Neuronal stem cell (in vitro differentiated cells): Measurements from ENCODE around the gene SLIT3.

Source experiments
- DNase-seq: peaks from one replicate; pipeline ENCODE4 v3.0.0-alpha.2; 2013; ENCODE audit warnings: low spot score
- H2AFZ ChIP-seq: one replicate; pipeline ENCODE4 v1.6.1; 2013; ENCODE audit warnings: mild to moderate bottlenecking, low read length, inconsistent platforms
- H2AK5ac ChIP-seq: 2 replicates; pipeline ENCODE4 v1.6.1; 2013; ENCODE audit warnings: low read depth, mild to moderate bottlenecking, inconsistent platforms, low read length, moderate library complexity, mixed read lengths
- H2BK120ac ChIP-seq: 2 replicates; pipeline ENCODE4 v1.6.1; 2013; ENCODE audit warnings: low read depth, mild to moderate bottlenecking, inconsistent platforms, low read length, moderate library complexity, mixed read lengths
- H2BK12ac ChIP-seq: one replicate; pipeline ENCODE4 v1.6.1; 2013; ENCODE audit warnings: low read length, inconsistent platforms
- H2BK15ac ChIP-seq: 2 replicates; pipeline ENCODE4 v1.6.1; 2013; ENCODE audit warnings: mild to moderate bottlenecking, low read length, inconsistent platforms, mixed read lengths
- H2BK5ac ChIP-seq: one replicate; pipeline ENCODE4 v1.6.1; 2013; ENCODE audit warnings: inconsistent platforms, mild to moderate bottlenecking, low read length, moderate library complexity
- H3K14ac ChIP-seq: one replicate; pipeline ENCODE4 v1.6.1; 2013; ENCODE audit warnings: low read length, inconsistent platforms
- H3K18ac ChIP-seq: 2 replicates; pipeline ENCODE4 v1.6.1; 2013; ENCODE audit warnings: low read length, inconsistent platforms
- H3K23ac ChIP-seq: 2 replicates; pipeline ENCODE4 v1.6.1; 2013; ENCODE audit warnings: low read depth, mild to moderate bottlenecking, mixed read lengths, low read length, inconsistent platforms; ENCODE audit not compliant: poor library complexity
- H3K27ac ChIP-seq: replicated peaks from 3 replicates; pipeline ENCODE4 v1.5.1; 2013; ENCODE audit warnings: low read length, inconsistent platforms
- H3K27me3 ChIP-seq, 3 experiments: 2 replicates each; pipeline ENCODE4 v1.6.1; 2013; ENCODE audit warnings: low read length in 3 of 3, mild to moderate bottlenecking in 2 of 3, inconsistent platforms in 1 of 3, low read depth in 1 of 3, mixed read lengths in 1 of 3, moderate library complexity in 1 of 3; ENCODE audit not compliant: control insufficient read depth in 3 of 3, insufficient read depth in 3 of 3
- H3K36me3 ChIP-seq, 2 donors: replicated peaks in 1 of 2; 2 replicates each; pipeline ENCODE4 v1.6.1; 2013; ENCODE audit warnings: low read length in 2 of 2; ENCODE audit not compliant: control insufficient read depth in 2 of 2, insufficient read depth in 2 of 2
- H3K4ac ChIP-seq: 2 replicates; pipeline ENCODE4 v1.6.1; 2013; ENCODE audit warnings: inconsistent platforms, mild to moderate bottlenecking, low read length, moderate library complexity
- H3K4me1 ChIP-seq, 2 donors: 1 replicate in 1 of 2; 2 replicates in 1 of 2; pipeline ENCODE4 v1.6.1; 2013; ENCODE audit warnings: low read length in 2 of 2, low read depth in 1 of 2; ENCODE audit not compliant: control insufficient read depth in 2 of 2, insufficient read depth in 1 of 2
- H3K4me2 ChIP-seq: one replicate; pipeline ENCODE4 v1.6.1; 2013; ENCODE audit warnings: mild to moderate bottlenecking, low read length, inconsistent platforms; ENCODE audit not compliant: insufficient read depth, poor library complexity, severe bottlenecking
- H3K4me3 ChIP-seq, 2 donors: 2 replicates each; pipeline ENCODE4 v1.5.1; 2013; ENCODE audit warnings: low read length in 2 of 2, mild to moderate bottlenecking in 2 of 2, inconsistent platforms in 1 of 2, moderate library complexity in 1 of 2
- H3K79me1 ChIP-seq: one replicate; pipeline ENCODE4 v1.6.1; 2013; ENCODE audit warnings: low read depth, mild to moderate bottlenecking, inconsistent platforms, low read length, moderate library complexity
- H3K9ac ChIP-seq: one replicate; pipeline ENCODE4 v1.6.1; 2013; ENCODE audit warnings: mild to moderate bottlenecking, low read depth, low read length, inconsistent platforms; ENCODE audit not compliant: poor library complexity
- H3K9me3 ChIP-seq, 2 donors: replicated peaks in 1 of 2; 2 replicates each; pipeline versions ENCODE3 to v1.6.1; 2013; ENCODE audit warnings: low read length in 2 of 2, mild to moderate bottlenecking in 2 of 2, inconsistent platforms in 1 of 2, low read depth in 1 of 2, mixed read lengths in 1 of 2, moderate library complexity in 1 of 2; ENCODE audit not compliant: control insufficient read depth in 2 of 2, insufficient read depth in 1 of 2
- H4K8ac ChIP-seq: one replicate; pipeline ENCODE4 v1.6.1; 2013; ENCODE audit warnings: low read depth, mild to moderate bottlenecking, inconsistent platforms, low read length, moderate library complexity
- H4K91ac ChIP-seq: one replicate; pipeline ENCODE4 v1.6.1; 2013; ENCODE audit warnings: low read length, low read depth, mild to moderate bottlenecking, inconsistent platforms; ENCODE audit not compliant: poor library complexity
- WGBS, 2 donors: extraction: QIAGEN DNeasy Blood & Tissue Kit; methylation state at CpG; one replicate each; pipeline ENCODE4 v1.1.7; 2013; ENCODE audit warnings: missing lambda C conversion rate in 2 of 2, mixed read lengths in 1 of 2; ENCODE audit not compliant: insufficient read length in 2 of 2, insufficient replicate concordance in 1 of 2; ENCODE audit errors: extremely low coverage in 2 of 2; 5-methylcytosine and 5-hydroxymethylcytosine counted together

The SLIT3 gene

GRCh38 chr5:169343766-169344165, 42.8 kb upstream of the SLIT3 start:
- Histone ChIP-seq H2AK5ac (no peak overlapping the region), H3K4me1 (no peaks in the 10 kb centered on the region), H3K18ac (no peak overlapping the region), H3K36me3 (no peaks in the 10 kb centered on the region), H2AFZ (no peak overlapping the region), H4K8ac (no peak overlapping the region), H3K9ac (no peak overlapping the region), H4K91ac (no peak overlapping the region), H3K23ac (no peak overlapping the region), H2BK5ac (no peak overlapping the region), H2BK15ac (no peak overlapping the region), H3K4me2 (no peak overlapping the region), H2BK12ac (no peak overlapping the region), H3K4me3 (no peak overlapping the region), H2BK120ac (no peak overlapping the region), H3K4ac (no peak overlapping the region), H3K27me3 (peaks cover 0 to 2% (median 0%) of the 10 kb centered on the region in 3 experiments), H3K14ac (no peak overlapping the region), H3K79me1 (no peaks in the 10 kb centered on the region), H3K9me3 (no peaks in the 10 kb centered on the region), H3K27ac (no peak overlapping the region)
- DNase-seq, result no peak

GRCh38 chr5:169341556-169341955, 40.6 kb upstream of the SLIT3 start:
- no peak overlapping the region for H4K91ac ChIP-seq
- peak overlapping the region; percentile 7 for H3K9ac ChIP-seq
- no peak overlapping the region for H2BK12ac ChIP-seq
- DNase-seq, result no peak
- no peak overlapping the region for H2BK15ac ChIP-seq
- H3K79me1 ChIP-seq, result no peaks in the 10 kb centered on the region
- H3K23ac ChIP-seq, result no peak overlapping the region
- H3K27ac ChIP-seq, result no peak overlapping the region
- peaks cover 0 to 2% (median 0%) of the 10 kb centered on the region in 3 experiments for H3K27me3 ChIP-seq
- H3K36me3 ChIP-seq, result no peaks in the 10 kb centered on the region
- no peak overlapping the region for H2AK5ac ChIP-seq
- no peak overlapping the region for H2BK120ac ChIP-seq
- H2BK5ac ChIP-seq, result no peak overlapping the region
- no peak overlapping the region for H2AFZ ChIP-seq
- no peak overlapping the region for H3K4ac ChIP-seq
- no peaks in the 10 kb centered on the region for H3K9me3 ChIP-seq
- H3K4me1 ChIP-seq, result no peaks in the 10 kb centered on the region
- no peak overlapping the region for H3K4me3 ChIP-seq
- no peak overlapping the region for H4K8ac ChIP-seq
- no peak overlapping the region for H3K4me2 ChIP-seq
- H3K18ac ChIP-seq, result no peak overlapping the region
- H3K14ac ChIP-seq, result no peak overlapping the region

GRCh38 chr5:169339869-169340268, 38.9 kb upstream of the SLIT3 start:
- no peak overlapping the region for H3K23ac ChIP-seq
- no peak overlapping the region for H3K4me2 ChIP-seq
- H3K9me3 ChIP-seq, result no peaks in the 10 kb centered on the region
- H3K4me1 ChIP-seq, result no peaks in the 10 kb centered on the region
- no peak overlapping the region for H3K9ac ChIP-seq
- H2BK15ac ChIP-seq, result no peak overlapping the region
- no peaks in the 10 kb centered on the region for H3K79me1 ChIP-seq
- no peak overlapping the region for H4K8ac ChIP-seq
- no peak overlapping the region for H4K91ac ChIP-seq
- H3K4ac ChIP-seq, result no peak overlapping the region
- no peak overlapping the region for H3K27ac ChIP-seq
- H3K18ac ChIP-seq, result no peak overlapping the region
- no peak overlapping the region for H3K4me3 ChIP-seq
- peaks cover 0 to 2% (median 0%) of the 10 kb centered on the region in 3 experiments for H3K27me3 ChIP-seq
- H2BK12ac ChIP-seq, result no peak overlapping the region
- DNase-seq, result no peak
- no peak overlapping the region for H2BK120ac ChIP-seq
- H2BK5ac ChIP-seq, result no peak overlapping the region
- no peak overlapping the region for H2AFZ ChIP-seq
- no CpG with 5 or more reads among the region's 2 CpGs for WGBS, 2 donors
- no peaks in the 10 kb centered on the region for H3K36me3 ChIP-seq
- H2AK5ac ChIP-seq, result no peak overlapping the region
- H3K14ac ChIP-seq, result no peak overlapping the region

DNA sequence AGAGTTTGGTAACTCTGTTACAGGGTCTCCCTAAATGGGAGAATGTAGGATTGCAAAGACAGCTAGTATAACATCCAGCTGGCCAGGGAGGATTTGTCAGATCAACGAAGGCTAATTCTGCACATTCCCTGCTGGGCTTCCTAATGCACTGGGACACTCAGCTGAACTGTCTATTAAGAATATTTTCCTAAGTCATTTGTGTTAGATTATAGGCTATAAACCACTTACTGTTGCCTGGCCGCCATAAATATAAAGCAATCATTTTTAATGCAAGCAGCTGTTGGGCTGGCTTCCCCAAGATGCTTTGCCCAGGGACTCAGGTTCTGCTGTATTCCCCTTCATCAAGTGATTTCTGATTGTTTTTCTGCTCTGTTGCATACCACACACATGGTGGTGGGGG, 35.3 kb upstream of the SLIT3 start:
- peaks cover 0 to 2% (median 0%) of the 10 kb centered on the region in 3 experiments for H3K27me3 ChIP-seq
- no peak overlapping the region for H2AK5ac ChIP-seq
- H3K9ac ChIP-seq, result no peak overlapping the region
- no peak for DNase-seq
- no peak overlapping the region for H3K27ac ChIP-seq
- H2BK12ac ChIP-seq, result no peak overlapping the region
- H3K23ac ChIP-seq, result no peak overlapping the region
- no peak overlapping the region for H3K14ac ChIP-seq
- no peaks in the 10 kb centered on the region for H3K79me1 ChIP-seq
- no CpG with 5 or more reads among the region's 2 CpGs for WGBS, 2 donors
- no peaks in the 10 kb centered on the region for H3K9me3 ChIP-seq
- no peak overlapping the region for H2AFZ ChIP-seq
- no peak overlapping the region for H4K91ac ChIP-seq
- H2BK5ac ChIP-seq, result no peak overlapping the region
- H3K18ac ChIP-seq, result no peak overlapping the region
- H2BK15ac ChIP-seq, result no peak overlapping the region
- H3K4me1 ChIP-seq, result peaks cover 0 to 3% of the 10 kb centered on the region in 2 donors
- H4K8ac ChIP-seq, result no peak overlapping the region
- no peak overlapping the region for H2BK120ac ChIP-seq
- no peak overlapping the region for H3K4me3 ChIP-seq
- no peaks in the 10 kb centered on the region for H3K36me3 ChIP-seq
- no peak overlapping the region for H3K4ac ChIP-seq
- no peak overlapping the region for H3K4me2 ChIP-seq
